ENCODE data around the gene TRPC4.

TRPC4 gene

DNA sequence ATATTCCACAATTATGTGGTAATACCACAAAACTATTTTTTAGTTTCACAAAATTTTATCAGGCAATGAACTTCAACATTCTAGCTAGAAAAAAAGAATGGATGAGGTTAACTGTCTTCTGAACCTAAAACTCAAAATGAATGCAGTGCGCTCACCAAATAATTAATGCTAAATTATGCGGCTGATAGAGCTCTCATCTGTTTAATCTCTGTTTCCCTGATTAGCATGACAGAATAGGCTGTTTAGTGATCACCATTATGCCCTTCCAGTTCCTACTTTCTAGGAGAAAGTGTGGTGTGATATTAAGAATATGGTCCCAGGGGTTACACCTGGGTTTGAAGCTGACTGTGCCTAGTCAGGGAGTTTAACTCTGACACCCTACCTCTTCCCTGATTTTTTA is 228.2 kb downstream of the TRPC4 start:
- no peaks in the 10 kb centered on the region for H3K4me1 ChIP-seq (ENCODE audit: control insufficient read depth, insufficient read depth, low read length)
- no peak overlapping the region for H3K27ac ChIP-seq (ENCODE audit: low read length)
- H3K27me3 ChIP-seq (ENCODE audit: control insufficient read depth in 1 of 2, insufficient read depth in 2 of 2, low read length in 2 of 2) = no peaks in the 10 kb centered on the region
- no peak overlapping the region for H3K9ac ChIP-seq (ENCODE audit: low read length in 2 of 2)
- no peak overlapping the region for H3K4me3 ChIP-seq (ENCODE audit: low read length in 2 of 2)
- H3K36me3 ChIP-seq (ENCODE audit: control insufficient read depth in 2 of 2, insufficient read depth in 2 of 2, low read length in 2 of 2) = peaks cover 2 to 12% of the 10 kb centered on the region in 2 donors
- H3K9me3 ChIP-seq (ENCODE audit: control insufficient read depth in 2 of 2, low read length in 2 of 2) = no peaks in the 10 kb centered on the region

DNA sequence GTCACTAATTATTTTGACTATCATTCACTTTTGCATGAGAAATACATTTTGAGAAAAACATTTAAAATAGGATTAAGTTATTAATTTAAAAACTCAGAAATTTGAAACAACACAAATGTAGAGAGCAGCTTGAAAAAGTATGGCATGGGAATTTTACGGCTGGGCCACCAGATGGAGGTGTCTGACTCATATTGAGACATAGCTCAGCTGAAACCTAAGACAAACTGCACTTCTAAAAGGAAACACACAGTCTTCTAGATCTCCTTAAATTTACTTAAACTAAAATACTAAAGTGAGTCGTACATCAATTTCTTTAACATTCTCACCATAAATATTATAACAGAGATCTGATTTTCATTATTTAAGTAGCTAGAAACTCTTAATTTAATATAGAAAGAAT is 229.1 kb downstream of the TRPC4 start:
- no peaks in the 10 kb centered on the region for H3K27me3 ChIP-seq (ENCODE audit: control insufficient read depth in 1 of 2, insufficient read depth in 2 of 2, low read length in 2 of 2)
- H3K36me3 ChIP-seq (ENCODE audit: control insufficient read depth in 2 of 2, insufficient read depth in 2 of 2, low read length in 2 of 2) = peaks cover 2 to 12% of the 10 kb centered on the region in 2 donors
- H3K9ac ChIP-seq (ENCODE audit: low read length in 2 of 2) = no peak overlapping the region
- H3K27ac ChIP-seq (ENCODE audit: low read length) = no peak overlapping the region
- H3K9me3 ChIP-seq (ENCODE audit: control insufficient read depth in 2 of 2, low read length in 2 of 2) = no peaks in the 10 kb centered on the region
- no peak overlapping the region for H3K4me3 ChIP-seq (ENCODE audit: low read length in 2 of 2)
- no peaks in the 10 kb centered on the region for H3K4me1 ChIP-seq (ENCODE audit: control insufficient read depth, insufficient read depth, low read length)

DNA sequence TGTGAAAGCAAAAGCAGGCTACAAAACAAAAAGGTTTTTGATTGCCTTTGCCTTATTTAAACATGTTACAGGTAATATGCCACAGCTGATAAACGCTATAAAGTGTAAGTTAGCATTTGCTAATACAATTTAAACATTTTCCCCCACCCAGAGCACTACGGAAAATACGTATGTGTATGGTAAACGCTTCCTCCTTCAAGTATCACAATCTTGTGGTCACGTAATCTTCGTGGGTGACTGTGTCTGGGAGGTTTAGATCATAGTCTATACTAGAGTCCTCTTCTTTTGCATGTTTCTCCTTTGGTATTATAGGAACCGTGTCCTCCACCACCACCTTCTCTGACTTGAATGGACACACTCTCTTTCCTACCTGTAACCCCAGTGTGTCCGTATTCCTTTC is 232.9 kb downstream of the TRPC4 start:
- Histone ChIP-seq H3K4me3 (ENCODE audit: low read length in 2 of 2) (no peak overlapping the region), H3K36me3 (ENCODE audit: control insufficient read depth in 2 of 2, insufficient read depth in 2 of 2, low read length in 2 of 2) (peaks cover 2 to 16% of the 10 kb centered on the region in 2 donors), H3K27ac (ENCODE audit: low read length) (no peak overlapping the region), H3K9me3 (ENCODE audit: control insufficient read depth in 2 of 2, low read length in 2 of 2) (no peaks in the 10 kb centered on the region), H3K4me1 (ENCODE audit: control insufficient read depth, insufficient read depth, low read length) (no peaks in the 10 kb centered on the region), H3K9ac (ENCODE audit: low read length in 2 of 2) (no peak overlapping the region), H3K27me3 (ENCODE audit: control insufficient read depth in 1 of 2, insufficient read depth in 2 of 2, low read length in 2 of 2) (no peaks in the 10 kb centered on the region)

DNA sequence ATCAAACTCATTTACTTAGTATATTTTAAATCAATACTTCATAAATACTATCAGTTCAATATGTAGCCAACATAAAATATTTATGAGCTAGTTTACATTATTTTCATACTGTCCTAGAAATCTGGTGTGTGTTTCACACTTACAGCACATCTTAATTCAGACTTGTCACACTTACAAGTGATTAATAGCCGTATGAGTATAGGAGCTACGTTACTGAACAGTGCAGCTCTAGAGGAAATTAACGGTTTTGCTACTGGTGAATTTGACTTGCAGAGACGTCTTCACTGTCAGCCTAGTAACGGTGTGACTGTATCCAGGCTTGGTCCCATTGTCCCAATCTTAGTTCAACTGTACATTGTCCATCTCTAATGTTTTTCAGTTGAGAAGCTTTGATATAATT is 237.3 kb downstream of the TRPC4 start:
- no peaks in the 10 kb centered on the region for H3K4me1 ChIP-seq (ENCODE audit: control insufficient read depth, insufficient read depth, low read length)
- H3K27ac ChIP-seq (ENCODE audit: low read length) = no peak overlapping the region
- no peaks in the 10 kb centered on the region for H3K27me3 ChIP-seq (ENCODE audit: control insufficient read depth in 1 of 2, insufficient read depth in 2 of 2, low read length in 2 of 2)
- no peak overlapping the region for H3K4me3 ChIP-seq (ENCODE audit: low read length in 2 of 2)
- H3K9me3 ChIP-seq (ENCODE audit: control insufficient read depth in 2 of 2, low read length in 2 of 2) = no peaks in the 10 kb centered on the region
- H3K36me3 ChIP-seq (ENCODE audit: control insufficient read depth in 2 of 2, insufficient read depth in 2 of 2, low read length in 2 of 2) = peaks cover 0 to 11% of the 10 kb centered on the region in 2 donors
- H3K9ac ChIP-seq (ENCODE audit: low read length in 2 of 2) = no peak overlapping the region

DNA sequence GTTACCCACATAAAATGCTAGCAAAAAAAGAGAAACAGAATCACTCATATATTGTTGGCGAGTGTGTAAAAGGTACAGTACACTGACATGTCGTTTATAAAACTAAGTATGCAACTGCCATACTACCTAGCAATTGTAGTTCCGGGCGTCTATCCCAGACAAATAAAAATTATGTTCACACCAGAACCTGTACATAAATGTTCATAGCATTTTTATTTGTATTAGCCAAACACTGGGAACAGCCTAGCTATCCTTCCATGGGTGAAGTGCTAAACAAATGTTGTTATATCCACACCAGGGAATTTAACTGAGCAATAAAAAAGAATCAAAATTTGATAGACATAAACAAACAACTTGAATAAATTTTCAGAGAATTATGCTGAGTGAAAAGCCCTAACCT is 242.1 kb downstream of the TRPC4 start:
- H3K4me3 ChIP-seq (ENCODE audit: low read length in 2 of 2) = no peak overlapping the region
- H3K36me3 ChIP-seq (ENCODE audit: control insufficient read depth in 2 of 2, insufficient read depth in 2 of 2, low read length in 2 of 2) = no peaks in the 10 kb centered on the region
- H3K9ac ChIP-seq (ENCODE audit: low read length in 2 of 2) = no peak overlapping the region
- no peaks in the 10 kb centered on the region for H3K27me3 ChIP-seq (ENCODE audit: control insufficient read depth in 1 of 2, insufficient read depth in 2 of 2, low read length in 2 of 2)
- no peak overlapping the region for H3K27ac ChIP-seq (ENCODE audit: low read length)
- no peaks in the 10 kb centered on the region for H3K4me1 ChIP-seq (ENCODE audit: control insufficient read depth, insufficient read depth, low read length)
- H3K9me3 ChIP-seq (ENCODE audit: control insufficient read depth in 2 of 2, low read length in 2 of 2) = no peaks in the 10 kb centered on the region

DNA sequence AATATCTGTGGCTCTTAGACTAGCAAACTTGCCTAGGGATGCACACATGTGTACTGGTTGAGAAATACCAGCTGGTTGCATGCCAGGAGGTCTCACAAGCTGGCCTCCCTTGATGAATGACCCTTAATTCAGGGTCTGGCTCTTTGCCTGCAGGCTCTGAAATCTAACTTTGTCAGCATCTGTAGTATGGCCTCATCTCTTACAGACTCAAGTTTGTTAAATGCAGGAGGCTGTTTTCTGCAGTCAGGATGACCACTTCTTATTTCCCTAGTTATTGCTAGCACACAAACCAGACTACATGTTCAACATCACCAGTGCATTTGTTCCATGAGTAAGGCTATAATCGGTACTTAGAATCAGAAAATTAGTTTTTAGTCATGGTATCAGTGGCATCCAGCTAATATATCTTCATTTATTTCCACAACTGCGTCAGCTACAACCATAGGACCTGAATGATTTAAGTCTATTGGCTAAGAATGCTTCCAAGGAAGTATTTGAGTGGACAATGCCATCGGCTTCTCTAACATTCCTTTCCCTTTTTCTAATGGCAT is 247.7 kb downstream of the TRPC4 start:
- H3K4me3 ChIP-seq (ENCODE audit: low read length in 2 of 2) = no peak overlapping the region
- no peak overlapping the region for H3K27ac ChIP-seq (ENCODE audit: low read length)
- no peaks in the 10 kb centered on the region for H3K27me3 ChIP-seq (ENCODE audit: control insufficient read depth in 1 of 2, insufficient read depth in 2 of 2, low read length in 2 of 2)
- no peak overlapping the region for H3K9ac ChIP-seq (ENCODE audit: low read length in 2 of 2)
- no peaks in the 10 kb centered on the region for H3K36me3 ChIP-seq (ENCODE audit: control insufficient read depth in 2 of 2, insufficient read depth in 2 of 2, low read length in 2 of 2)
- H3K4me1 ChIP-seq (ENCODE audit: control insufficient read depth, insufficient read depth, low read length) = peaks cover 4% of the 10 kb centered on the region
- no peaks in the 10 kb centered on the region for H3K9me3 ChIP-seq (ENCODE audit: control insufficient read depth in 2 of 2, low read length in 2 of 2)

DNA sequence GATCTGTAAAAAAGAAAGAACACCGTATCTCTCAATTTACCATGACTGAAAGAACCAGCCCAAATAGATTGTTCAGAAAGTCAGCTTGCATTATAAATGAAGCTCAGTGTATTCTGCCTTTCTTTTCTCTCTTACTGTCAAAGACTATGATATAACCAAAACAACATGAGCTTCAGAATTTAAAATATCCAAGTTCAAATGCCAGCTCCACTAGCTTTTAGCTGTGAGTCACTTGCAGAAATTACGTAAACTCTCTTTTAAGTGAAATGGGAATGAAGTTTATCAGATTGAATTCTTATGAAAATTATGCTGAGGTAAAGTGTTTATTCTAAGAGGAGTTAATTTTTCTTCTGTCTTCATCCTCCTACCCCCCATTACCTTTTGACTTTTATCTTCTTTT is 251.0 kb downstream of the TRPC4 start:
- Histone ChIP-seq H3K4me1 (ENCODE audit: control insufficient read depth, insufficient read depth, low read length) (peaks cover 4% of the 10 kb centered on the region), H3K36me3 (ENCODE audit: control insufficient read depth in 2 of 2, insufficient read depth in 2 of 2, low read length in 2 of 2) (no peaks in the 10 kb centered on the region), H3K27me3 (ENCODE audit: control insufficient read depth in 1 of 2, insufficient read depth in 2 of 2, low read length in 2 of 2) (no peaks in the 10 kb centered on the region), H3K27ac (ENCODE audit: low read length) (no peak overlapping the region), H3K9ac (ENCODE audit: low read length in 2 of 2) (no peak overlapping the region), H3K4me3 (ENCODE audit: low read length in 2 of 2) (no peak overlapping the region), H3K9me3 (ENCODE audit: control insufficient read depth in 2 of 2, low read length in 2 of 2) (no peaks in the 10 kb centered on the region)

DNA sequence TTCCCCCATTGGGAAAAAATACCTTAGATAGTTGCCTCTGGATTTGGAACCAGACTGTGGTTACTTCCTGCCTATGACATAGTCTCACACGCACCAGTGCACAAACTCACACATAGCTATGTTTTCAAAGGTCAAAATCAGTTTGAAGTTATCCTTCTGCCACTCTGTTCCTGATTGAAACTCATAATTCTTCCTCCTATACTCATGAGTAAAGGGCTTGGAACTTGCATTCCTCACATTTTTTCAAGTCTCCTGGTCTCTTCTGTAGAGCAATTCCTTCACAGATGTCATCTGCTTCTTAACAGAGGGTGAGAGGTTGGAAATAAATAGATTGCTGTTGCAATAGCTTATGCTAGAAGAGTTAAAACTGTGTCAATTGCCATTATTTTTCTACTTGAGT is 252.4 kb downstream of the TRPC4 start:
- no peaks in the 10 kb centered on the region for H3K9me3 ChIP-seq (ENCODE audit: control insufficient read depth in 2 of 2, low read length in 2 of 2)
- no peak overlapping the region for H3K27ac ChIP-seq (ENCODE audit: low read length)
- H3K36me3 ChIP-seq (ENCODE audit: control insufficient read depth in 2 of 2, insufficient read depth in 2 of 2, low read length in 2 of 2) = no peaks in the 10 kb centered on the region
- H3K27me3 ChIP-seq (ENCODE audit: control insufficient read depth in 1 of 2, insufficient read depth in 2 of 2, low read length in 2 of 2) = no peaks in the 10 kb centered on the region
- no peak overlapping the region for H3K4me3 ChIP-seq (ENCODE audit: low read length in 2 of 2)
- H3K9ac ChIP-seq (ENCODE audit: low read length in 2 of 2) = no peak overlapping the region
- peaks cover 4% of the 10 kb centered on the region for H3K4me1 ChIP-seq (ENCODE audit: control insufficient read depth, insufficient read depth, low read length)

DNA sequence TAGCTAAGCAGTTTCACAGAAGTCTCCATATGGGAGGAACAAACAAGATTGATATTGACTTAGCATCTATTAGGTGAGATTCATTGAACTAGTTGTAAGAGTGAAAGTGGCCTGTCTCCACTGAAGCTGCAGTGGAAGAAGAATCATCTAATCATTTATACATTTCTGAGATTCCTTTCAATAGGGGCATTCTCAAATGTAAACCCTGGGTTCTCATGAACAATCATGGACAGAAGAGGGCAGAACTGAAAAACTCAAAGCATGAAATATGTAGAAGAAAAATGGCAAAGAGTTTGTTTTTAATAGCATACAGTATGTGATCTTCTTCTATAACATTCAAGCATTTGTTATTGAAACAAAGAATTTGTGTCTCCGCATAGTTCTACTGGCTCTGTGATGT is 253.4 kb downstream of the TRPC4 start:
- Histone ChIP-seq H3K9me3 (ENCODE audit: control insufficient read depth in 2 of 2, low read length in 2 of 2) (no peaks in the 10 kb centered on the region), H3K4me1 (ENCODE audit: control insufficient read depth, insufficient read depth, low read length) (no peaks in the 10 kb centered on the region), H3K27me3 (ENCODE audit: control insufficient read depth in 1 of 2, insufficient read depth in 2 of 2, low read length in 2 of 2) (no peaks in the 10 kb centered on the region), H3K27ac (ENCODE audit: low read length) (no peak overlapping the region), H3K4me3 (ENCODE audit: low read length in 2 of 2) (no peak overlapping the region), H3K9ac (ENCODE audit: low read length in 2 of 2) (no peak overlapping the region), H3K36me3 (ENCODE audit: control insufficient read depth in 2 of 2, insufficient read depth in 2 of 2, low read length in 2 of 2) (no peaks in the 10 kb centered on the region)

DNA sequence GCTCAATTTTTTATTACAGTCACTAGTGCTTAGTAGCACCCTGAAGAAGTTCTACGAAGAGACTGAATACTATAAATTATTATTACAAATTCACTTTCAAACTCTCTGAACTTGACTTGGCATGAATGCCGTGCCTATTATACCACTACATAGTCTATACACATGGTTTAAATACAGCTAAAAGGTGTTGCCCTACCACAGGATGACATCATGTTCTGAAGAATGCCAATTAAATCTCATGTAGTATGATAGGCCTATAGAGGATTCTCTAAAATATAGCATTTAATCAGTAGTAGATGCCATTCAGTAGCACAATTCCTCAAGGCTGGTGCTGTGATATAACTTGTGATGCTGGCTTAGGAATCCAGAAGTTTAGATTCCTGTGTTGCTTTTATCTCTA is 254.3 kb downstream of the TRPC4 start:
- H3K9ac ChIP-seq (ENCODE audit: low read length in 2 of 2) = no peak overlapping the region
- no peaks in the 10 kb centered on the region for H3K4me1 ChIP-seq (ENCODE audit: control insufficient read depth, insufficient read depth, low read length)
- H3K27ac ChIP-seq (ENCODE audit: low read length) = no peak overlapping the region
- H3K36me3 ChIP-seq (ENCODE audit: control insufficient read depth in 2 of 2, insufficient read depth in 2 of 2, low read length in 2 of 2) = no peaks in the 10 kb centered on the region
- H3K4me3 ChIP-seq (ENCODE audit: low read length in 2 of 2) = no peak overlapping the region
- H3K9me3 ChIP-seq (ENCODE audit: control insufficient read depth in 2 of 2, low read length in 2 of 2) = no peaks in the 10 kb centered on the region
- H3K27me3 ChIP-seq (ENCODE audit: control insufficient read depth in 1 of 2, insufficient read depth in 2 of 2, low read length in 2 of 2) = no peaks in the 10 kb centered on the region

DNA sequence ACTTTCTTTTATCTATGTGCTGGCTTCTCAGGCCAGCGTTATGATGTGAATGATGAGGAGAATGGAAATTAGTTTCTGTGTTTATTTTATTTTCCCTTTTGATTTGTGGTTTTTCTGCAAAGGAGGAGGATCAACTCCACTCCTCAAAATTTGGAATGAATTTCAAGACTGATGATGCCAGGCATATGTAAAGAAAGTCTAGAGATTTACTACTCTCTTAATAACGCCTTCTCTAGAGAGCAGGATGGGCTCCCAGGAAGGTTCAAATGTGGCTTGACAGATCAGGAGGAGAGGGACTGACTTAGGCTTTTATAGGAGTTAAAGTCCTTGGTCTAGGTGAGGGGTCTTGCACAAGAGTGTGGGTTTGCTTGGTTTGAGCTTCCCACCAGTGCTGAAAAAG is 255.9 kb downstream of the TRPC4 start:
- Histone ChIP-seq H3K9ac (ENCODE audit: low read length in 2 of 2) (no peak overlapping the region), H3K27ac (ENCODE audit: low read length) (no peak overlapping the region), H3K36me3 (ENCODE audit: control insufficient read depth in 2 of 2, insufficient read depth in 2 of 2, low read length in 2 of 2) (no peaks in the 10 kb centered on the region), H3K4me3 (ENCODE audit: low read length in 2 of 2) (no peak overlapping the region), H3K4me1 (ENCODE audit: control insufficient read depth, insufficient read depth, low read length) (no peaks in the 10 kb centered on the region), H3K27me3 (ENCODE audit: control insufficient read depth in 1 of 2, insufficient read depth in 2 of 2, low read length in 2 of 2) (no peaks in the 10 kb centered on the region), H3K9me3 (ENCODE audit: control insufficient read depth in 2 of 2, low read length in 2 of 2) (no peaks in the 10 kb centered on the region)

All from stomach smooth muscle (tissue), 2 donors.